Small intestine (tissue), 7 donors: Measurements from ENCODE around the gene C10orf105. TPM values are rescaled to one million over a fixed set of nuclear protein-coding genes. Genes with fewer than 3 reads are reported as not detected.

Experiments
- DNase-seq, 2 donors: peaks; one replicate each; pipeline versions ENCODE4 v3.0.0 to v3.0.0-alpha.2; 2013
- FAIRE-seq: peaks from 2 replicates; lab custom pipeline; 2012; peaks lifted over from hg19 to GRCh38; lab: Jason Lieb, UNC
- H3K27ac ChIP-seq, 3 donors: one replicate each; pipeline ENCODE4 v1.5.1; 2013; ENCODE audit warnings: low read length in 2 of 3, mild to moderate bottlenecking in 2 of 3, control low read depth in 1 of 3, inconsistent platforms in 1 of 3, low read depth in 1 of 3, moderate library complexity in 1 of 3
- H3K27me3 ChIP-seq, 3 donors: one replicate each; pipeline ENCODE4 v1.6.1; 2013; ENCODE audit warnings: low read length in 3 of 3, inconsistent platforms in 1 of 3; ENCODE audit not compliant: control insufficient read depth in 3 of 3, insufficient read depth in 3 of 3
- H3K36me3 ChIP-seq, 3 donors: one replicate each; pipeline ENCODE4 v1.6.1; 2013; ENCODE audit warnings: low read length in 3 of 3, inconsistent platforms in 1 of 3, low read depth in 1 of 3, mild to moderate bottlenecking in 1 of 3, moderate library complexity in 1 of 3; ENCODE audit not compliant: control insufficient read depth in 3 of 3, insufficient read depth in 2 of 3
- H3K4me1 ChIP-seq, 3 donors: one replicate each; pipeline ENCODE4 v1.6.1; 2013; ENCODE audit warnings: low read length in 2 of 3, inconsistent platforms in 1 of 3, low read depth in 1 of 3, mild to moderate bottlenecking in 1 of 3, moderate library complexity in 1 of 3; ENCODE audit not compliant: control insufficient read depth in 3 of 3, insufficient read depth in 2 of 3
- H3K4me3 ChIP-seq, 3 donors: one replicate each; pipeline ENCODE4 v1.5.1; 2013; ENCODE audit warnings: low read length in 3 of 3, control low read depth in 1 of 3, inconsistent platforms in 1 of 3, low read depth in 1 of 3, mild to moderate bottlenecking in 1 of 3, moderate library complexity in 1 of 3
- H3K9me3 ChIP-seq, 2 donors: one replicate each; pipeline ENCODE4 v1.6.1; 2013; ENCODE audit warnings: low read depth in 1 of 2, low read length in 1 of 2; ENCODE audit not compliant: control insufficient read depth in 2 of 2, insufficient read depth in 1 of 2
- WGBS, 3 donors: extraction: QIAGEN DNeasy Blood & Tissue Kit; methylation state at CpG; one replicate each; pipeline ENCODE4 v1.1.7; 2013; 5-methylcytosine and 5-hydroxymethylcytosine counted together
- polyA plus RNA-seq, 4 donors: library from polyadenylated mRNA; stranded (reverse) in 3 of 4; unstranded in 1 of 4; fragments of 200-250 nt in 3 of 4; fragments of 120-200 nt in 1 of 4; gene quantifications; one replicate each; pipeline versions ENCODE4 v1.2.1 to v1.2.3, GENCODE V29; 2013
- donor health status: healthy with polysubstance abuse.
- donor health status: control.
- donor health status: control.
- donor health status: Bipolar disorder and iron deficiency.
- donor health status: healthy.

The C10orf105 gene
- polyA plus RNA-seq, 4 donors = 0.06 to 0.27 TPM; not detected in 2

DNA sequence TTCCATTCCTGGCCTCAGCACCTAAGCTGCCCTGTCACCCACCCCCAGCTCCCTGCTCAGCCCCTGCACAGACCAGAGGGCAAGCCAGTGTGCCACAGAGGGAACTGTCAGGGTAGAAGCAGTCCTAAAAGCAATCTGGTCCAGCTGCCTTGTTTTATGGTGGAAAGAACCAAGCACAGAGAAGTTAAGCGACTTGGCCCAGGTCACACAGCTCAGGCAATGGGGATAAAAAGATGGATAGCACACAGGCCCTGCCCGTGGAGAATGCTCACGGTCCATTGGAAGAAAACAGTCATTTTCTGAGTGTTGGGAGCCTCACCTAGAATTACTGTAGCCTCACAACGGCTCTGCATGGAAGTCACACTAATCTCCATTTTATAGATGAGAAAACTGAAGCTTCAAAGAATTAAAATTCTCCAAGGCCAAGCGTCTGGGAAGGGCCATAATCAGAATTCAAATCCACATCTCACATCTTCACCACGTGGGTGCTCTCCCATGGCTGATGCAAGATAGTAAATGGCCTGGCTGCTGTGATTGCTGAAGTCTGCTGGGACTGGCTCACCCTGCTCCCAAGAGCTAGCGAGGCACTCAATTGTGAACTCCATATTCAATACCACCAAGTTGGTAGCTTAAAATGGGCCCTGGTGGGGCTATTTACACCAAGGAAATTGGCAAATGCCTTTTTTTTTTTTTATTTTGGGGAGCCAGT is 26.8 kb downstream of the C10orf105 start:
- DNase-seq = no peak
- no peaks in the 10 kb centered on the region for H3K27me3 ChIP-seq
- peaks cover 3 to 9% (median 4%) of the 10 kb centered on the region in 3 donors for H3K4me1 ChIP-seq
- peaks cover 0 to 2% (median 0%) of the 10 kb centered on the region in 3 donors for H3K36me3 ChIP-seq
- H3K27ac ChIP-seq = no peak overlapping the region
- FAIRE-seq = no peak
- 72 to 79% (median 78%) methylated on average over 7 of the region's 7 CpGs for WGBS, 3 donors
- no peak overlapping the region for H3K4me3 ChIP-seq
- peaks cover 0 to 15% of the 10 kb centered on the region in 2 donors for H3K9me3 ChIP-seq

DNA sequence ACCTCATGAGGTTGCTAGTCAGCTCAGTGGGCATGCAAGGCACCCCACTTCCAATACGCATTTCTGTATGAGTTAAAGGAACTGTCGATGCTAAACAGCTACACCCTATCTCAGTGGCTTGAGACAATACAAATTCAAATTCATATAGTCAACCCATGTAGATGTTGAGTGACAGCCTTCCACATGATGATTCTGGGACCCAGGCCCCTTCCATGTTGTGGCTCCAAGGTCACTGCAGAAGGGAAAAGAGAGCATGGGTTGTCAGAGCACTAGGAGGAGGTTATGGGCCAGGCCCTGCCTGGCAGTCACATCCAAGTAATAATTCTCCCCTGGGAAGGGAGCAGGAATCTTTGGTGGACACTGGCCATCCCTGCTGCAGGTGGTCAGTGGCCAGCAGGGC is 28.2 kb downstream of the C10orf105 start:
- Histone ChIP-seq H3K4me1 (peaks cover under 1 to 9% (median 4%) of the 10 kb centered on the region in 3 donors), H3K4me3 (no peak overlapping the region), H3K27me3 (no peaks in the 10 kb centered on the region), H3K9me3 (peaks cover 0 to 15% of the 10 kb centered on the region in 2 donors), H3K27ac (no peak overlapping the region), H3K36me3 (peaks cover 0 to 2% (median 0%) of the 10 kb centered on the region in 3 donors)
- WGBS, 3 donors = 95 to 100% (median 98%) methylated on average over 2 of the region's 2 CpGs
- no peak for FAIRE-seq
- DNase-seq = no peak

DNA sequence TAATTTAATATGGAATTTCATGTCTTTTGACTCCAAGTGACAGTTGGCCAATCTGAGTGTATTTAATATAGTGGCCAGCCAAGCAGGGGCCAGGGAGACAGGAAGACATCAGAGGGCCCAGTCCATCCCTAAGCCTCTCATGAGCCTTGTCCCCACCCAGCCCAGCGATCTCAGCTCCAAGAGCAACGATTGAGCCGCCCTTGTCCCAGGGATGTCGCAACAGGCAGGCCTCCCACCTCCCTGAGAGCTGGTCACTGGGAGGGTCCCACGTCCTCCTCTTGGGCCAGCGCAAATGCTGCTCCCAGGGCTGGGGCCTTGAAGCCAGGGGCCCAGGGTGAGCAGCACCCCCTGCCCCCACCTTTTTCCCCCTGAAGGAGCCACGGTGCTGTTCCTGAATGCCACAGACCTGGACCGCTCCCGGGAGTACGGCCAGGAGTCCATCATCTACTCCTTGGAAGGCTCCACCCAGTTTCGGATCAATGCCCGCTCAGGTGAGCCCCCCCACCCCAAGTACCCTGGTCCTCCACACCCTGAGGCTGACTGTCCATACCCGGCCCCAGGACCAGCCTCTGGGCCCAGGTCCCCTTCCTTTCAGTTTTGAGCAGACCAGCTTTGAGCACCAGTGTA is 29.4 kb downstream of the C10orf105 start:
- Histone ChIP-seq H3K4me1 (peaks cover 0 to 8% (median 4%) of the 10 kb centered on the region in 3 donors), H3K36me3 (peaks cover 0 to 2% (median 0%) of the 10 kb centered on the region in 3 donors), H3K4me3 (no peak overlapping the region), H3K27ac (no peak overlapping the region), H3K27me3 (no peaks in the 10 kb centered on the region), H3K9me3 (peaks cover 0 to 15% of the 10 kb centered on the region in 2 donors)
- FAIRE-seq (no peak), DNase-seq (no peak)
- WGBS, 3 donors = 85 to 91% (median 89%) methylated on average over 13 of the region's 13 CpGs

DNA sequence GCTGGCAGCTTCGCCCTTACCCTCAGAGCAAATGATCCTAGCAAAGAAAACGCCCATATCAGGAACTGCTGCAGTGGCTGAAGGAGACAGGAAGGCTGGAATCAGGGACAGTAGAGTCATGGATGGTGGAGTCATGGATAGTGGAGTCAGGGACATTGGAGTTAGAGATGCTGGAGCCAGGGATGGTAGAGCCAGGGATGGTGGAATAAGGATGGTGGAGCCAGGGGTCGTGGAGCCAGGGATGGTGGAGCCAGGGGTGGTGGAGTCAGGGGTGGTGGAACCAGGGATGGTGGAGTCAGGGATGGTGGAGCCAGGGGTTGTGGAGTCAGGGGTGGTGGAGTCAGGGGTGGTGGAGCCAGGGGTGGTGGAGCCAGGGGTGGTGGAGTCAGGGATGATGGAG is 31.3 kb downstream of the C10orf105 start:
- peaks cover 2 to 6% (median 4%) of the 10 kb centered on the region in 3 donors for H3K4me1 ChIP-seq
- no peak overlapping the region for H3K27ac ChIP-seq
- DNase-seq = no peak
- no peak overlapping the region for H3K4me3 ChIP-seq
- H3K36me3 ChIP-seq = peaks cover 0 to 2% (median 0%) of the 10 kb centered on the region in 3 donors
- WGBS, 3 donors = 79 to 93% (median 83%) methylated on average over 3 of the region's 3 CpGs
- FAIRE-seq = no peak
- no peaks in the 10 kb centered on the region for H3K27me3 ChIP-seq
- H3K9me3 ChIP-seq = peaks cover 0 to 15% of the 10 kb centered on the region in 2 donors

DNA sequence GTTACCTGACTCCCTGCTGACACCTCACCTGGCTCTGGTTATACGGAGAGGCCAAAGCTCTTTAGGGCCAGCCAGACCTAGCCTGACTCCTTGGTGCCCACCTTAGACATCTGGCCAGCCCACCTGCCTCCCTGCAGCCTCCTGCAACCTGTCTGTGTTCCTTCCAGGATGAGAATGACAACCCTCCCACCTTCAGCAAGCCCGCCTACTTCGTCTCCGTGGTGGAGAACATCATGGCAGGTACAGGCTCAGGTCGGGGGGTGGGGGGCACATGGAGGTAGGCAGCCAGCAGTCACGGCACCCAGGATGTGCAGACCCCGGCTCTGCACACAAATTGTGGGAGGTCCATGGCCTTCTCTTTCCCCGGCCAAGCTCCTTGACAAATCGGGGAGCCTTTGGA is 32.1 kb downstream of the C10orf105 start:
- FAIRE-seq (no peak), DNase-seq (no peak)
- H3K4me1 ChIP-seq = peaks cover 0 to 6% (median 0%) of the 10 kb centered on the region in 3 donors
- H3K27ac ChIP-seq = no peak overlapping the region
- WGBS, 3 donors = 87 to 93% (median 91%) methylated on average over 9 of the region's 9 CpGs
- H3K36me3 ChIP-seq = no peaks in the 10 kb centered on the region
- peaks cover 0 to 15% of the 10 kb centered on the region in 2 donors for H3K9me3 ChIP-seq
- H3K4me3 ChIP-seq = no peak overlapping the region
- no peaks in the 10 kb centered on the region for H3K27me3 ChIP-seq

DNA sequence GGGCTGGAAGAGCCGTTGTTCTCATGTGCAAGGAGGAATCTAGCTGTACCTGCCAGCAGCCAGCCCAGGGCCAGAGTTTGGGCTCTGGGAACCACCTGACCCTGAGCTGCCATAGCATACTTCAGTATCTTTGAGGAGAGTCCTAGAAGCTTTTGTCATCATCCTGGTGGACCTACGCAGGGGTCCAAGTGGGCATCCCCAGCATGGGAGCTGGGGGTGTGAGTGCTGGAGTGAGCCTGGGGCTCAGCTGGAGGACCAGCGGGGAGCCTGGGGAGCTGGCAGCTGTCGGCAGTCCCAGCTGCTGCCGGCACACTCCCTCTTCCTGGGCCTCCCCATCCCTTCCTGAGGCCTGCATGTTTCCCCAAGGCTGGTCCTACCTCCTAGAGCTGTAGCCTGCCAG is 32.5 kb downstream of the C10orf105 start:
- DNase-seq (no peak), FAIRE-seq (no peak)
- peaks cover 0 to 15% of the 10 kb centered on the region in 2 donors for H3K9me3 ChIP-seq
- H3K4me1 ChIP-seq = peaks cover 0 to 6% (median 0%) of the 10 kb centered on the region in 3 donors
- H3K36me3 ChIP-seq = no peaks in the 10 kb centered on the region
- no peak overlapping the region for H3K27ac ChIP-seq
- 71 to 76% (median 75%) methylated on average over 5 of the region's 5 CpGs for WGBS, 3 donors
- H3K27me3 ChIP-seq = no peaks in the 10 kb centered on the region
- no peak overlapping the region for H3K4me3 ChIP-seq

DNA sequence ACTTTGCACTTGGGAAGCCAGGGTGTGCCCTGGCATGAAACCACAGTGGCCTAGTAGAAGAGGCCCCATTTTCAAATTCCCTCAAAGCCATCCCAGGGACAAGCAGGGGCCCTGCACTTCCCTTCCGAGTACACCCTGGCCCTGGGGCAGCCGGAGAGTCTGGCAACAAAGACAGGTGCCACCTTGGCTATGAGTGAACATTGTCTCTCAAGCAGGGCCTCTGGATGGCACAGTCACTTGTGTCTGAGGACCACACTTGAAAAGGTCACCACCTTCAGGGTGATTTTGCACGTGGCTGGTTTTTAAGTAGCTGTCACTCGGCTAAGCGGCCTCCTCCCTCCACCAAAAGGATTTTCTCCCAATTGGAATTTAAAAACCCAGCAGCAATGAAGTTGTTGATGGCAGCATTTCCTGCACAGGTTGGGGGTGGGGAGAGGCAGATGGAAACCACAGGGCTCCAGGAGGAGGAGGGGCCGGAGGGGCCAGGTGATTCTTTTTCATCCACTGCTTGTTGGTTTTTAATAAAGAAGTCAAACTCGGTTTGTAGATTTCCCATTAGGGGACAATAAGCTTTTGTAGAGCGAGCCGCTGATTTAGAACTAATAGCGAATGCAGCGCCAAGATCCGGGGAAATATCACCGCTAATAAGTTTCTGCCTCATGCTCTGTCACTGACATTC is 33.9 kb downstream of the C10orf105 start:
- DNase-seq (no peak), FAIRE-seq (no peak)
- Histone ChIP-seq H3K36me3 (no peaks in the 10 kb centered on the region), H3K27me3 (no peaks in the 10 kb centered on the region), H3K27ac (no peak overlapping the region), H3K4me3 (no peak overlapping the region), H3K4me1 (peaks cover 0 to 6% (median 0%) of the 10 kb centered on the region in 3 donors), H3K9me3 (peaks cover 0 to 7% of the 10 kb centered on the region in 2 donors)
- WGBS, 3 donors = 88 to 92% (median 89%) methylated on average over 13 of the region's 13 CpGs
